ENCODE results near the gene GATAD2B. TPM values are rescaled to one million over a fixed set of nuclear protein-coding genes. Genes with fewer than 3 reads are reported as not detected.

Gene GATAD2B
- 9.1 to 12.0 TPM (median 11.8 TPM) in 5 replicates for total RNA-seq (2022; extraction: Qiagen RNA extraction; ENCODE audit: low read depth)

DNA sequence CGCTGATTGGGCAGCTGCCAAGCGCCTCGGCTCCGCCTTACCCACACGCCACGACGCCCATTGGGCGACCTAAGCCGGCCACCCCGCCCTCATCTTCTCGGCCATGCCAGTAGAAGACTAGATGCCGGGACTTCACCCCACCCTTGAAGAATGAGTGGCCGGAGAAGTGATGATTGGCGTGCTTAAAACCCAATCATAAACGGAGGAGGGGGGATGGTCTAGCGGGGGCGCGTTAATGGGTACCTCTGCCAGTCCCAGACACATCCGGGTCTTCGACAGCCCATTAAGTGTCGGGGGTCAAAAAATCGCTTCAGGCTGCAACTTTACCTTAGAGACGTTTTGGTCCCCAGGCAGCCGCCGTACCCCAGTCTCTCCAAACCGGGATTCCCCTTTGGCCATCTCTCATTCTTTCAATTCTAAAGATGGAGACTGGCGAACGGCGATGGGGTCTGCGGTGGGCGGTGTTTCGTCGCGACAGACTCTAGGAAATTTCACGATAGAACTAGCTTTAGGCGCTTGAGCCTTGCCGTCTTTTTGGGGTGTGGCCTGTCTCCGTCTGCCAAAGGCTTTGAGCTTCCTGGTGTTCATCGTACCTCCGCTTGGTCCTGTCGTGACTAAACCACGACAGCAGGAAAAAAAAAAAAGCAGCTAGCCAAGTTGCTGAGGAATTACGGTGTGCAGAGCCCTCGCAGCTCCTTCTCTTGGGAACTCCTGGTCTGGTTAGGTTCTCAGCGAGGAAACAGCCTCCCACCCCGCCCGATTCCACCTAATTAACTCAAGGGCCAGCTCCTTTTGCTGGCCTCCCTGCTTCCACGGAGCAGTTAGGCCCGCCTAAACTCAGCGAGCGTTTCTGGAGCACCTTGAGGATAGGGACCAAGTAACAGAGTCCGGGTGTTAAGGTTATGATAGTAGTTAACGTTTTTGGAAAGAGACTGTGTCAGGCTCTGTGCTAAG is at the start of gene GATAD2B:
Gene GATAD2B (minus strand): TSS at position 1 of the 954 bp plus-strand sequence. CDS start 94,625 bp downstream, outside the sequence.

DNA sequence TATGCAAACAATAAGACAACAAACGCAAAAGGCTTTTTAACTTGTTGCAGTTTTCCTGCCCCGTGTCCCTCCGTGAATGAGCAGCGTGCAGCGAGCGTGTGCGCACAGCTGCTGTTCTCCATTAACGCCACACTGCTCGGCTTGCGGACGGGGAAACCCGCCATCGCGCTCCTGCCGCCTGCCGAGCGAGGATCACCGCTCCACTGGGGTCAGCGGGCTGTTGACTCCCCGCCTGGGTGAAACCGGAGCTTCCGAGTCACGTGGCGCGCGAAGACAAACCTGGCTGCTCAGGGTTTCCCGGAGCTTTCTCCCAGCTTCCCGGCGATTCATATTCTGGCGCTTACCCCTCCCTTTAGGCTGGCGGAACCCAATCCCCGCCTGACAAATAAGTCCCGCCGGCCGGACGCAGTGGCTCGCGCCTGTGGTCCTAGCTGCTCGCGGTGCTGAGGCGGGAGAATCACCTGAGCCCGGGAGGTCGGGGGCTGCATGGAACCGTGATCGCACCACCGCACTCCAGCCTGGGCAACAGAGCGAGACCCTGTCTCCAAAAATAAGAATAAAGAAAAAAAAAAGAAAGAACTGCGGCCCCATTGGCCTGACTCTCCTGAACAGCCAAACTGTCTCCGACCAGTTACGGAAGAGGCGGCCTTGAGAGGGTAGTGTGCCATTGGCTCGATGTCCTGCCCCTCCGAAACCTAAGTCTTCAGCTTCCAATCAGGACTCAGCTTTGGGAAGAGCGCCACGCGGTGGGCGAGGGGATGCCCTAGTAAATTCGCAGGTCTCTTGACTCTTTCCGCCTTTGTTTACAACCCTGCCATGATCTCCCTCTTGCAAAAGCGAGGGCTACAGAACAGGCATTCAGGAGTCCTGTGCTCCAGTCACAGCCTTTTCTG is 44.6 kb upstream of the GATAD2B start, which contains the start of gene CREB3L4:
Gene CREB3L4 (plus strand): TSS at position 796 of the 893 bp plus-strand sequence. CDS start 624 bp downstream, outside the sequence.

DNA sequence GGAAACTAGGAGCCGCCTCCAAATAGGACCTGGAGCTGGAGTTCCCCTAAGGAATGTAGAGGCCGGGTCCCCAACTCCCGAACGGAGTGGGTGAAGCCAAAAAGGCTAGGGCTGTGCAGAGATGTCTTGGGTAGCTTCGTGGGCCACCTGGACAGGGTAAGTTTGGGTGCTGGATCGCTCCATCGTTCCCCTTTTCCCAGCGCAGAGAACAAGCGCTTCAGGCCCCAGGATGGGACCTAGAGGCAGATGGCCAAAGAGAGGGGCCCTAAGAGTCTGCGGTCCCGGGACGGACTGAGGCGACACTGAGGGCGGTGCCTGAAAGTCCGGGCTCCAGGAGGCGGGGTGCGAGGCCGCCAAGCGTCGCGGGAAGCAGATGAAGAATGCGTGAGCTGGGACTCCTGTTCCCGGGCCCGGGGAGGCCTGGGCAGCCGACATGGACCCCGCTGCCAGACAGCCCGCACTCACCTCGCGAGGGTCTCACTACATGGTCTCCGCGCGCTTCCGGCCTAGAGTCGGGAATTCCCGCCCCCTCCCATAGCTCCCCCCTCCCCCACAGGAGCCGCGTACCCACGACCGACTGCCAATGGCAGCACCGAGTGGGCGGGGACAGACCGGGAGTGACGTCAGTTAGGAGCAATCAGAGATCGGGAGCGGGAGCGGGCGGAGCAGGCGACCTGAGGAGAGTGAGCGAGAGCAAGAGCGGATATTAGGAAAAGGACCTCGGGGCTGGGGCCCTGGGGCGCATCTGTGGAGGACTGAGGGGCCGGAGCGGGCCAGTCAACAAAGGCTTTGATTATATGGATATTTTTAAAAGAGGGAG is 40.5 kb upstream of the GATAD2B start, which contains the start of gene SLC39A1:
Gene SLC39A1 (minus strand): TSS at position 508 of the 820 bp plus-strand sequence. CDS start 822 bp downstream, outside the sequence.

DNA sequence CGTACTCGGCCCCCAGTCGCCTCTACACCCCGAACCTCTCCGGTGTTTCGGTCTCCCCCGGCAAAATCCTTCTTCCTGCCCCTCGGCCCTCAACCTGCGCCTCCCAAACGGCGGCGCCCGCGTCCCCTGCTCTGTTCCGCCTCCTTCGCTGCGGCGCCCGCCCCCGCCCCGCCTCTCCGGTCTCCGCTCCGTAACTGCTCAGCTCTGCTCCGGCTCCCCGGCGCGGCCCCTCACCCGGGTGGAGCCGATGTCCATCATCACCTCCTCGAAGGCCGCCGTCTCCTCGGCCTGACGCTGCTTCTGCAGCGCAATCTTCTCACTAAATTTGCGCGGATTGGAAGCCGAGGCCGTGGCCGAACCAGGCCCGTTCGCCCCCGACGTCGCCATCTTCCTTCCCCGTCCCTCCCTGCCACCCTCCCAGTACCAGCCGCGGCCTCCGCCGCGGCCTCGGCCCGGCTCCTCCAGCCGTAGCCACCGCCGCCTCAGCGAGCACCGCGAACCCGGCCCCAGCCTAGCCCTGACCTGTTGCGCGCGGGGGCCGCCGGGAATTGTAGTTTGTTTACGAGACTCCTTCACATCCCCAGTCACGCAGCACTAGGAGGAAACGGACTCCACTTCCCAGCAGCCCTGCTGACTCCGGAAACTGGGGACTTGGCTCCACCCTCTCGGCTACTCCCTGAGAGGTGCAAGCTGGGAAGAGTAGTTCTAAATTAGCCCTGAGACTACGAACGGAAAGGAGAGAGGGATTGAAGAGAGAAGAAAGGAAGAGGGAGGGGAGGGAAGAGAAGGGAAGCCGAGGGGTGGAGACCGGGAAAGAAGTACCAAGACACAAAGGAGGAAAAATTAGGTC is 35.6 kb upstream of the GATAD2B start, which contains the start of gene CRTC2:
Gene CRTC2 (minus strand): TSS at position 502 of the 850 bp plus-strand sequence. CDS start 115 bp downstream, at position 387.

DNA sequence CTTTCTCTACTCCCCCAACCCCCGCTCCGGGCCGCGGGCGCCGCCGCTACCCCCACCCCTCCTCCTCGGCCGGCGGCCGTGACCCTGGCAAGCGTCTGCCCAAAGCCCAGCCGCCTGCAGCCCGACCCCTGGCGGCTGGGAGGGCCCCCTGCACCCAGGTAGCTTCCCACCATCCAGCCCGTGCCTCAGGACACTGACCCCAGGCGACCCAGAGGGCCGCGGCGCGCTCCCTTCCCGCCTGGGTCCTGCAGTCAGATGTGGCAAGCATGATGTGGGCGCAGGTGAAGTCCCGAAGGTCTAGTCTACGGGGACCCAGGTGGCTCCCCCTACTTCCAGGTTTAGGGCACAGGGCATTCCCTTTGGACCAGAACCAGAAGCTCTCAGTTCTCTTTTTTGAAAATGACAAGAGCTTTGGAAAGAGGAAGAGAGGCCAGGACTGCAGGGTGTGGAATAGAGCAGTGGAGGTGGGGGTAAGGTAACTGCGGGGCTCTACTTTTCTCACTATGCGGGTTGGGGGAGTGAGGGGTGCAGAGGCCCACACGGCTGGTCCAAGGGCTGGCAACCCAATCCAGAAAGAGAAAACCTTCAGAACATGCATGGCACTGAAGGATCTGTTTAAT is 24.0 kb upstream of the GATAD2B start, which contains the start of gene DENND4B:
Gene DENND4B (minus strand): TSS at position 97 of the 620 bp plus-strand sequence. CDS start 2,344 bp downstream, outside the sequence.

DNA sequence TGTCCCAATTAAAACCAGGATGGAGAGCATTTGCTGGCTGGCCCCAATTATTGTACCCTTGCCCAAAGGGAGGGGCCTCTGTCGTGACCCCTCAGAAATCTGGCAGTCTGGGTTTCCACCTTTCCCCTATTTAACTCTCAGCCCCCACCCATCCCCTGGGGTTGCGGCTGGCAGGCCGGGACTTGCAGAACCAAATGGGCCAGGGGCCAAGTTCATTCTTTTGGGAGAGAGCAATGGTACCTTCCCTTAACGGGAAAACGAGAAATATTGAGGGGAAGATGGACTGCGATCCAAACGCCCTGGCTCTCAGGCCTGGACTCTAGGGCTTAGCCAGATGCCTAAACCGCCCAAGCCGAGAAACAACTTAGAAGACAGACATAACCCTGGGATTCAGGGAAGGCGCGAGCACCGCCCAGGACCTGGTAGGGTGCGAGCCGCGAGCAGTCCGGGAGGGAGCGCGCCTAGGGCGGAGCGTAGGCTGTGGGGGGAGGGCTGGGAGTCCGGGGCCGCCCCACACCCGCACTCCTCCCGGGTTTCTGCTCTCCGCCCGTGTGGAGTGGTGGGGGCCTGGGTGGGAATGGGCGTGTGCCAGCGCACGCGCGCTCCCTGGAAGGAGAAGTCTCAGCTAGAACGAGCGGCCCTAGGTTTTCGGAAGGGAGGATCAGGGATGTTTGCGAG is 147.9 kb downstream of the GATAD2B start, which contains the start of gene SLC27A3:
Gene SLC27A3 (plus strand): TSS at position 628 of the 678 bp plus-strand sequence. CDS start 91 bp downstream, outside the sequence.

Other genes starting within 250 kb of the GATAD2B start
- 0.95 to 1.3 TPM (median 1.1 TPM) in 5 replicates for gene NPR1, start 244.3 kb downstream of the GATAD2B start, total RNA-seq (2022; extraction: Qiagen RNA extraction; ENCODE audit: low read depth)
- gene INTS3, start 194.9 kb downstream of the GATAD2B start, total RNA-seq (2022; extraction: Qiagen RNA extraction; ENCODE audit: low read depth) = 12.0 to 23.1 TPM (median 21.7 TPM) in 5 replicates
- 1.1 to 2.0 TPM (median 1.4 TPM) in 5 replicates for gene SLC27A3, start 147.6 kb downstream of the GATAD2B start, total RNA-seq (2022; extraction: Qiagen RNA extraction; ENCODE audit: low read depth)
- gene DENND4B, start 23.7 kb upstream of the GATAD2B start, total RNA-seq (2022; extraction: Qiagen RNA extraction; ENCODE audit: low read depth) = 26.1 to 38.2 TPM (median 34.8 TPM) in 5 replicates
- gene CRTC2, start 35.6 kb upstream of the GATAD2B start, total RNA-seq (2022; extraction: Qiagen RNA extraction; ENCODE audit: low read depth) = 32.7 to 45.4 TPM (median 42.7 TPM) in 5 replicates
- 154 to 166 TPM (median 163 TPM) in 5 replicates for gene SLC39A1, start 40.6 kb upstream of the GATAD2B start, total RNA-seq (2022; extraction: Qiagen RNA extraction; ENCODE audit: low read depth)
- gene CREB3L4, start 44.9 kb upstream of the GATAD2B start, total RNA-seq (2022; extraction: Qiagen RNA extraction; ENCODE audit: low read depth) = 8.7 to 11.8 TPM (median 10.7 TPM) in 5 replicates
- gene JTB, start 54.7 kb upstream of the GATAD2B start, total RNA-seq (2022; extraction: Qiagen RNA extraction; ENCODE audit: low read depth) = 109 to 159 TPM (median 148 TPM) in 5 replicates
- 129 to 155 TPM (median 130 TPM) in 5 replicates for gene RAB13, start 63.4 kb upstream of the GATAD2B start, total RNA-seq (2022; extraction: Qiagen RNA extraction; ENCODE audit: low read depth)
- 4,334 to 7,196 TPM (median 4,362 TPM) in 5 replicates for gene RPS27, start 67.8 kb upstream of the GATAD2B start, total RNA-seq (2022; extraction: Qiagen RNA extraction; ENCODE audit: low read depth)
- gene NUP210L, start 232.1 kb upstream of the GATAD2B start, total RNA-seq (2022; extraction: Qiagen RNA extraction; ENCODE audit: low read depth) = not detected in 5 replicates